Measurements from ENCODE around the gene EHHADH.
"Not testable (repeated sequence)": the region's sequence is repeated elsewhere in the genome, so short reads cannot be mapped to it uniquely, and the experiment has no call there.

The EHHADH gene

GRCh38 chr3:185250653-185251052 is 3.2 kb downstream of the EHHADH start:
- no peak for DNase-seq

- DNase-seq: no peak
Observed at GRCh38 chr3:185250247-185250646, 3.6 kb downstream of the EHHADH start.

- no peak for DNase-seq
Observed at GRCh38 chr3:185242642-185243041, 11.2 kb downstream of the EHHADH start.

- no peak for DNase-seq
Observed at GRCh38 chr3:185236969-185237368, 16.9 kb downstream of the EHHADH start.

GRCh38 chr3:185233328-185233727 is 20.5 kb downstream of the EHHADH start:
- DNase-seq: no peak

- DNase-seq: not testable (repeated sequence)
Observed at GRCh38 chr3:185226526-185226925, 27.3 kb downstream of the EHHADH start.

GRCh38 chr3:185225523-185225922 is 28.3 kb downstream of the EHHADH start:
- no peak for DNase-seq

- no peak for DNase-seq
Observed at GRCh38 chr3:185225080-185225479, 28.8 kb downstream of the EHHADH start.

- no peak for DNase-seq
Observed at GRCh38 chr3:185221203-185221602, 32.6 kb downstream of the EHHADH start.

GRCh38 chr3:185216607-185216958 is 37.3 kb downstream of the EHHADH start:
- no peak for DNase-seq

GRCh38 chr3:185215873-185216606 is 37.8 kb downstream of the EHHADH start:
- no peak for DNase-seq

- no peak for DNase-seq
Observed at GRCh38 chr3:185212559-185212958, 41.3 kb downstream of the EHHADH start.

- no peak for DNase-seq
Observed at GRCh38 chr3:185212086-185212485, 41.8 kb downstream of the EHHADH start.

- DNase-seq: no peak
Observed at GRCh38 chr3:185210621-185211142, 43.2 kb downstream of the EHHADH start.

GRCh38 chr3:185208823-185209222 is 45.0 kb downstream of the EHHADH start:
- DNase-seq: no peak

GRCh38 chr3:185207931-185208746 is 45.7 kb downstream of the EHHADH start:
- no peak for DNase-seq

- DNase-seq: no peak
Observed at GRCh38 chr3:185207481-185207880, 46.4 kb downstream of the EHHADH start.

GRCh38 chr3:185205865-185206264 is 48.0 kb downstream of the EHHADH start:
- DNase-seq: no peak

GRCh38 chr3:185204894-185205293 is 49.0 kb downstream of the EHHADH start:
- no peak for DNase-seq

- no peak for DNase-seq
Observed at GRCh38 chr3:185200639-185201038, 53.2 kb downstream of the EHHADH start.

GRCh38 chr3:185199671-185200070 is 54.2 kb downstream of the EHHADH start:
- DNase-seq: no peak

- no peak for DNase-seq
Observed at GRCh38 chr3:185199206-185199605, 54.6 kb downstream of the EHHADH start.

- no peak for DNase-seq
Observed at GRCh38 chr3:185197068-185197467, 56.8 kb downstream of the EHHADH start.

- DNase-seq: no peak
Observed at GRCh38 chr3:185195652-185196051, 58.2 kb downstream of the EHHADH start.

Measured in CD4-positive, alpha-beta T cell treated with Interleukin-15 for 1 hour (primary cell).